SIG-M5 (cell line): ENCODE results near the gene DBN1.
A peak's percentile ranks its signal among the peaks of the same experiment; 100 is the strongest.

ENCODE experiments used
- DNase-seq: peaks from one replicate; lab custom pipeline; 2025; lab: John Stamatoyannopoulos, UW

The DBN1 gene

DNA sequence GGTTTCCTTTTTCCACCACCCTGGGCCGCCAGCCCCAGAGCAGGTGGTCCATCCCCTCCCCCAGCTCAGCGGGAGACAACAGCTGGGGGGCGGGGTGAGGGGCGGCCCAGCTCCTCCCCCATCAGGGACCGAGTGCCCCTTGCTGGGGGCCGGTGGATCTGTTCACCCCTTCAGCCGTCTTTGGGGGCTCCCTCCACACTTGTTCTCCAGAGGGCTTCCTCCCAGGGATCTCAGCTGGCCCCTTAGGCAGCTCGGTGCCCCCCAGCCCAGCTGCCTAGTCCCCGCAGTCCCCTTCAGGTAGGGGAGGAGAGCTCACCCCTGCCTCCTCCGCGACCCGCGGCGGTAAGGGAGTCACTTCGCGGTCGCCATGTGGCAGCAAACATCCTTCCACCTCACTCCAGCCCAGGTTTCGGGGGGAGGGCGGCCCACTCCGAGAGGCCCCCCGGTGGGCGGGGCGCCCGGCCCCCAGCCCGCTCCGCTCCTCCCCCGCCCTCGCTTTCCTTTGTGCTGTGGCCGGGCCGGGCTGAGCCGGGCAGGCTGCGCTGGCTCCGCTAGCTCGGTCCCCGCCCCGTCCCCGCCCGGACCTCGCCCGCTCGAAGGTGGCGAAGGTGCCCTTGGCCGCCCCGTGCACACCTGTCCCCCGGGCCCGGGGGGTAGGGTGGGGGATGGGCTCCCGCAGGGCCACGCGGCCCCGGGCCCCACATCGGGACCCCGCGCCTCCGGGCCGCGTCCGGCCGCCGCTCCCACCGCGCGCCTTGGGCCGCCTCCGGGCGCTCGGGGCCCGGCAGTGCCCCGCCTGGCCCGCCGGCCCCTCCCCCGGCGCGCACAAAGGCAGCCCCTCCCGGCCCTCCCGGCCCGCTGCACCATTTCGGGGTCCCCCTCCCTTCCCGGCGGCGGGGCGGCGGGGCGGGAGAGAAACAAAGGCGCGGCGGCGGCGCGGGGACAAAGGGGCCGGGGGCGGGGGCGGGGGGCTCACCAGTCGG, 683 bp downstream of the DBN1 start:
- DNase-seq = no peak

- DNase-seq = no peak
Observed at GRCh38 chr5:177471610-177472356, 1.7 kb downstream of the DBN1 start.

GRCh38 chr5:177470759-177471536, 2.5 kb downstream of the DBN1 start:
- DNase-seq = no peak

DNA sequence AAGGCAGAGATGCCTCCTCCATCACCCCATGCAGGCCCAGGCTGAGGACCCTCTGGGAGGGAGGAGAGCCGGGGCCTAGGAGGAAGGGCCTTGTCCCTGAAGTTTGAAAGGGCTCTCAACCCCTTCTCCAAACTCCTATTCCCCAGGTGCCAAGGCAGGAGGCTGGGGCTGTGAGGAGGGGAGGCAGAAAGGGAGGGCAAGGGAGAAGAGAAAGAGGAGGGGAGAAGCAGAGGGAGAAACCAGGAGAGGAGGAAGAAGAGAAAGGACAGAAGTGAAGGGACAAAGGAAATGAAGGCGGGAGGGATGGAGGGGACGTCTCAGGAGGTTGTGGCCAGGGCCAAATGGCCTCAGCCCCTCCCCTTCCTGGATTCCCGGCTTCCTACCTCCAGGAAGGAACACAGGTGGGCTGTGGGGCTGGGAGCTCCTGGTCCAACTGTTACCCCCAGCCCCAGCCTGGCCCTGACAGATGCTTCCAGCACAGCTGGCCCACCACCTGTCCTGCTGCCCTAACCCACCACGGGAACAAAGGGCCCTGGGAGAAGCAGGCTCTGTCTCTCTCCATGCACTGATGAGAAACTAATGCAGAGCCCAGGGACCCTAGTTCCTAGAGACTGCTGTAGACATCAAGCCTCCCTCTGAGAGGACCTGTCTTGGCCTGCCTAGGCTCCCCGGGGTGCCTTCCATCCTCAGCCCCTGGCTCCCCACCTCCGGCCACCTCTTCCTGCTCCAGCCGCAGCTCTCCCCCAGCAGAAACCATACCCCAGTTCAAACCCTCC, 3.5 kb downstream of the DBN1 start:
- DNase-seq = no peak

- no peak for DNase-seq
Observed at GRCh38 chr5:177468685-177469628, 4.5 kb downstream of the DBN1 start.

DNA sequence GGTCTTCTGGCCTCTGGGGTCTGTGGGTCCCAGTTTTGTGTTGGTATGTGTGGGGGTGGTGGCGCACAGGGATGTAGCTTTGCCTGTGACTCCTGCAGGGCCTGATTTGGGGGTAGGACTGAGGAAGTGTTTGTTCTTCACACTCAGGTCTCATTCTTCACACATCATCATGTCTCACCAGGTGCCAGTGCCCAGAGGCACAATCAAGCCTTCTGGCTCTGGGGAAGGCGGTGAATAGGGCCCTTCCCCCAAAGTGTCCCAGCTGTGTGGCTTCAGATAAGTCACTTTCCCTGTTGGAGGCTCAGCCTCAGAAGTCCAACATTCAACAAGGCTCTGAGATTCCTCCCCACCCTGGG, 5.1 kb downstream of the DBN1 start:
- DNase-seq = no peak

- no peak for DNase-seq
Observed at GRCh38 chr5:177467436-177467835, 6.0 kb downstream of the DBN1 start.

DNA sequence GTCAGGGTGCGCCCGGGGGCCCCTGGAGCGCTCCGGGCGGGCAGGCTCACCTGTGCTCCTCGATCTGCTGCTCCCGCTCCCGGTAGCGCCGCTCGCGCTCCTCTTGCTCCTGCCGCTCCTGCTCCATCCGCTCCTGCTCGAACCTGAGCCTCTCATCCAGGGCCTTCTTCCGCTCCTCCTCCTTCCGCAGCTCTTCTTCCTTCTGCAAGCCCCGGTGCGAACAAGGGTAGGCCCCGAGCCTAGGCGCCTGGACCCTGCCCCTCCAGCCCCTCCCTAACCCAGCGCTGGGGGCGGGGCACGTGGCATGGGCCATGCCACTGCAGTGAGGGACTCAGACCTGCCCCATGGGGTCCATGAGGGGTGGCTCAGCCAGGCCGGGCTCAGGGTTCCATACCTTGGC, 6.6 kb downstream of the DBN1 start:
- no peak for DNase-seq

DNA sequence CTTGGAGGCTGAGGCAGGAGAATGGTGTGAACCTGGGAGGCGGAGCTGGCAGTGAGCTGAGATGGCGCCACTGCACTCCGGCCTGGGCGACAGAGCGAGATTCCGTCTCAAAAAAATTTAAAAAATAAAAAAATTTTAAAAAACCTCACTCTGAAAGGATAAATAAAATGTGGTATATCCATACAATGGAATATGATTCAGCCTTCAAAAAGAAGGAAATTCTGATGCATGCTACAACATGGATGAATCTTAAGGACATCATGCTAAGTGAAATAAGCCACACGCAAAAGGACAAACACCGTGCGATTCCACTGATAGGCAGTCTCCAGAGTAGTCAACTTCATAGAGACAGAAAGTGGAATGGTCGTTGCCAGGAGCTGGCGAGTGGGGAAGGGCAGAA, 8.4 kb downstream of the DBN1 start:
- DNase-seq = no peak

DNA sequence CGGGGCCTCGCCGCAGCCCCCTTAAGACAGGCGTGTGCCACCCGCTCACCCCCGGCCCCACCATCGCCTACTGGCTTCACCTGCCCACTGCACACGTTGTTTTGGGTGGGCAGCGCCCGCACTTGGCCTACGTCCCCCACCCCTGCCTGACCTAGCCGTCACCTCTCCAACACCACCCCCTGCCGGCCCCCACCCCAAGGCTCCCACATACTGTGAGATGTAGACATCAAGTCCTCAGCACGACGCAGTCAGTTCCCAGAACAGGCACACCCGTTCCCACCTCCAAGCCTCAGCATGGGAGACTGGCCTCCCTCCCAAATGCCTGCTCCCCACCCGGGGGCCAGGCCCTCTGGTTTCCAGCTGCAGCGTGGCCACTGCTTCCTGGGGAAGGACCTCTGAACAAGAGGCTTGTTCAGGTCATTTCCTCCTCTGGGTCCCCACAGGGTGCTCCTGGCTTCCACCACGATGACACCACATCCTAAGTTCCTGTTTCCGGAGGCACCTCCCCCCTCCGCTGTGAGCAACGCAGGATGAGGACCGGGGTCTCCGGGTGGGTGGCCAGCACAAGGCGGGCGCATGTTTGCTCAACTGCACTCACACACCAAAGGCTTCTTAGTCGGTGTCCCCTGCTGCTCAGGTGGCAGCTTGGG, 11.3 kb downstream of the DBN1 start:
- peak; percentile 54 for DNase-seq

DNA sequence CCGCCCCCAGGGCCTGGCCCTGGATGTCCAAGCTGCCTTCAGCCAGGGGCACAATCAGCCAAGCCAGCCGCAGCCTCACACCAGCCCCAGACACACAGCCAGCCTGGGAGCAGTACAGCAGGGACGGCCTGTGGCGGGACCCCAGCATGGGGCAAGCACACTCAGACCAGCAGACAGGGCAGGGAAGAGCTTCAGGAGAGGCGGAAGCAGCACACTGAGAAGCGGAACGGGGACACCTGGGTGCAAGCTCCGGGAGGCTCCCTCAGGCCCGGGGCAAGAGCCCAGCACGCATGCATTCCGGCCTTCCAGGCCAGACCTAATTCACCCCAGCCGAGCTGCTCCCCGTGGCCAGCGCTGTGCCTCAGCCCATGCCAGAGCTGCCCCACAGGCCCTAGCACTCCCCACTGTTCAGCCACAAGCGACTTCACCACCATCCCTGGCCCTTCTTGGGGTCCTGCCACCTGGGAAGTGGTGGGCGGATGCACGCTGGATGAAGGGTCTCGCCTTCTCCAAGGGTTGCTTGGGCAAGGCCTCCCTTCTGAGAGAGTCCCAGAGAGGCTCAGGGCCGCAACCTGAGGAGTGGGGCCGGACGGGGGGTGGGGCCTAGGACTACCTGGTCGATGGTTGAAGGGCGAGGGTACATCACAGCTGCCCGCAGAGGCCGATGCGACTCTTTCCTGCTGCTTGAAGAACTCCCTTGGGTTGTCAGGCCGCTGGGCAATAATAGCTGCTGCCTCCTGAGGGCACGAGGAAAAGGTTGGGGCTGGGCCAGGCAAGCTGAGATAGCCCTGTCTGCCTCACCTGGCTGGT, 13.4 kb downstream of the DBN1 start:
- DNase-seq = no peak

DNA sequence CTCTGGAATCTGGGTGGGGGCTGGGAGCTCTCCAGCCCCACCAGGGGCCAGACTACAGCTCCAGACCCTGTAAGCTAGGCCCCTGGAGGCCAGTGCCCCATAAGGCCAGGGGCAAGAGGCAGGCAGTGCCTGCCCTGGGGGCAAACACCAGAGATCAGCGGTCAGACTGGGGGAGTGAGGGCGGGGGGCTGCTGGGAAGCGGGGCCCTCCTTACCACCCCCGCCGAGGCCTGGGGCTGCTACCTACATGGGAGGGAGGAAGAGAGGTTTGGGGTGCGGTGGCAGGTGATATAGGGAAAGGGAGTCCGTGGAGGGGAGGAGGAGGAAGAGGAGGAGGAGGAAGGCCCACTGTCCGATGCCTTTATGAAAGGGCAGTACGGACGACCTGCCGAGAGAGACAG, 14.1 kb downstream of the DBN1 start:
- DNase-seq = no peak

DNA sequence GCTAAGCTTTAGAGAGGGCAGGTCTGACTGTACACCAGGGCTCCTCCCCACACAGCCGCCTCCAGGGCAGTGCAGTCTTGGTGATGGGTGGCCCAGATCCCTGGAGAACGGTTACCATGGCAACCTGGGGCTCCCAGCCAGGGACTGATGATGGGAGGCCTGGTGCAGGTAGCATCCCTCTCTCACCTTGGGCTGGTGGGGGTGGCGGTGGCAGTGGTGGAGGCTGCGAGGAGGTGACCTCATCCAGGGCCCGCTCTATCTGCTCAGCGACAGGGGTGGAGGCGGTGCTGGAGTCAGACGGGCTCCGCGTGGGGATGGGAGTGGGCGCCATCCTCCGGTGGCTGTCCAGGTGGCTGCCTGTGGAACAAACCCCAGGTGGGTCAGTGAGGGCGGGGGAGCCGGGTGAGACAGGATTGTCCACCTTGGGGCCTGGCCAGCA, 14.5 kb downstream of the DBN1 start:
- no peak for DNase-seq

- no peak for DNase-seq
Observed at GRCh38 chr5:177457852-177458681, 15.4 kb downstream of the DBN1 start.

- DNase-seq = peak; percentile 81
Observed at GRCh38 chr5:177456976-177457851, 16.2 kb downstream of the DBN1 start.

DNA sequence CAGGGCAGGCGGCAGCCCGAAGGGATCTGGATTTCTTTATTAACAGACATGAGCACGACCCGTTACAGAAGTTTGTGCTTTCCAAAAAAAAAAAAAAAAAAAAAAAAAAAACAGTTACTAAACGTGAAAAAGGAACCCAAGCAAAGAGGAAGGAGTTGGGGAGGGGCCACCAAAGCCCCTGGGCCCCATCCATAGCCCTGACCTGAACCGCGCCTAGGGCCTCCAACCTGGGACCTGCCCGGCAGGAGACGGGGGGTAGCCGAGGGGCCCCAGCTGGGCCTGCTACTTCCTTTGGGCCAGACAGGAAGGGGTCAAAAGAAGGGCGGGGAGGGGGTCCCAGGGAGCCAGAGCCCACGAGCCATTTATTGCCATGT, 16.9 kb downstream of the DBN1 start:
- DNase-seq = no peak
